HG03575 (cell line): ENCODE results near the gene DUSP2.
"Not testable (repeated sequence)": the region's sequence is repeated elsewhere in the genome, so short reads cannot be mapped to it uniquely, and the experiment has no call there.

Experiments
- ATAC-seq: cut with Tn5 transposase; IDR thresholded peaks from one replicate; pipeline ENCODE4 v1.9.1; 2021; ENCODE audit not compliant: unreplicated experiment, insufficient number of reproducible peaks, low FRiP score; ENCODE audit errors: extremely low read depth

Gene DUSP2

GRCh38 chr2:96150791-96151594, 5.8 kb upstream of the DUSP2 start:
- no peak for ATAC-seq

GRCh38 chr2:96150007-96150640, 4.9 kb upstream of the DUSP2 start:
- no peak for ATAC-seq

GRCh38 chr2:96148410-96149217, 3.4 kb upstream of the DUSP2 start:
- no peak for ATAC-seq

DNA sequence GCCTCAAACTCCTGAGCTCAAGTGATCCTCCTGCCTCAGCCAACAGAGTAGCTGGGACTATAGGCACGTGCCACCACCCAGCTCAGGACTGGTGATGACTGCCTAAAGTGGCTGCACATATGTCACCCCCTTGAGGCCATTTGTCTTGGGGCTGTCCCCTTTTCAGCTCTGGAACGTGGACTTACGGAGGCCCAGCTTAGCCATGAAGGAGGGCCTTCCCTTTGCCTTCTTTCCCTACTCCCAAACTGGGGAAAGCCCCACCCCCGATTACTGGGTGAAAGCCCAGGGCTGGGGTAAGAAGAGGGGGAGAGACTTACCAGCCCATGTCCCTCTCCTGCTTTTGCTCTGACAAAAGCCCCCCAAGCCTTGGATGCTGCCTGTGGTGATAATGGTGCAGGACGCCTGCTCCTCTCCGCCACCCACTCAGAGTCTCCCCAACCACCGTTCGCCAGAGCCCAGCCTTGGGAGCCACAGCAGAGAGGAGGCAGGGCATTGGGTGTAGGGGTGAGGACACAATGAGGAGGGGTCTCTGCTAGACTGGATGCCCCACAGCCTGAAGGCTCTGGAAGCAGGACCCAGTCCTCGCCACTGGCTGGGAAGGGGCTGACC, 2.5 kb upstream of the DUSP2 start:
- no peak for ATAC-seq

- no peak for ATAC-seq
Measured at GRCh38 chr2:96146881-96147592, 1.8 kb upstream of the DUSP2 start.

- no peak for ATAC-seq
Measured at GRCh38 chr2:96146153-96146880, 1.1 kb upstream of the DUSP2 start.

- no peak for ATAC-seq
Measured at GRCh38 chr2:96145848-96146152, 560 bp upstream of the DUSP2 start.

DNA sequence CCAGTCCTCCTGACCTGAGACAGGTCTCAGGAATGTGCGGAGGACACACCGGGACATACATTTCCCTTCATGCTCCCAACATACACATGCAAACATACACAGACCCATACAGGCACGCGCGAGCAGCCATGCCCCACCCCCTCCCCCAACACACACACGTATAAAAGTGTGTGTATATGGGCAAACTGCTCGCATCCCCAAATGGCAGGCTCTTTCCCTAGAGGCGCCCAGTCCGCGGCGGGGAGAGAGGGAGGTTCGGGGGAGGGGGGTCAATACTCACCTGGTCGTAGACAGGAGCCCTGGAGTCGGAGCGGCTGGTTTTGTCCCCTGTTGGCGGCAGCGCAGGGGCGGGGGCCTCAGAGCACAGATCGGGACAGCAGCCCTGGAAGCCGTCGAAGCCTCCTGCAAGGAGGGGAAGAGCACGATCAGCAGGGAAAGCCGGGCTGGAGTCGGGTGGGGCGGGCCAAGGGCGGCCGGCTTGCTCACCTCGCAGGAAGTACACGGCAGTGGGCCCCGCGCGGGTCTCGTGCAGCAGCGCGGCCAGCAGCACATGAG, 682 bp downstream of the DUSP2 start:
- ATAC-seq = no peak

- no peak for ATAC-seq
Measured at GRCh38 chr2:96143848-96144480, 1.3 kb downstream of the DUSP2 start.

- no peak for ATAC-seq
Measured at GRCh38 chr2:96143231-96143847, 1.9 kb downstream of the DUSP2 start.

DNA sequence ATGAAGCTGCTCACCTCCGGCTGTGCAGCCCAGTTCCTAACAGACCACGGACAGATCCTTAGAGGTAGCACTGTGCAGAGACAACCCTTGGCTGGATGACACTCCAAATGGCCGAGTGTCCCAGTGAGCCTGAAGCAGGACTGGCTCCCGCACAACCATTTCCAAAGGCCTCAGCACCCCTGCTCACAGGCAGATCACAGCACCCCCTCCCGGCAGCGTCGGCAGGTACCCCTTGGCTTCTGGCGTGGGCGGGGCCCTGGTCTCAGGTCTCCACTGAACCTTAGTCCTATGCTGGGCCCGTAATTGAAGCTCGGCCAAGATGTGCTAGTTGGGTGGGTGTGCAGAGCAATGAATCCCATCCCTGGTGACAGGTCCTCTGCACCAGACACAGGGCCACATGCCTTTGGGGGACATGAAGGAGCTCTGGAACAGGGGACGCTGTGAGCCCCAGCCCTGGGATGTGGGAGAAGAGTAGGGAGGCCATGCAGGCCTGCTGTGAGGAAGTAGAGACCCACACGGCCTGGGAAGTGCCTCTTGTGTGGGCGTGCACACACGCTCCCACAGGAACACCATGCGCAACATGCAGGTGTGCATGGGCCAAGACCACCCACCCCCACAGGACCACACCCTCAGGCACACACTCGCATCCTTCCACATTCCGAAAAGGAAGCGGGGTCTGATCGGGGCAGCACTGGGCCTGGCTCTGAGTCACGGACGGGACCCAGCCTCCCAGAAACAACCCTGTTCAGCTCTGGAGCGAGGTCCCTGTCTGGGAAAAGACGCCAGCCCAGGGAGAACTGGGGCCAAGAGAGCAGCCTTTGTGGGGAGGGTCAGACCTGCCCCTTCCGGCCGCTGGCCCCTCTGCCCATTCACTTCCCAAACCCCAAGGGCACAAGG, 2.8 kb downstream of the DUSP2 start:
- ATAC-seq = no peak

DNA sequence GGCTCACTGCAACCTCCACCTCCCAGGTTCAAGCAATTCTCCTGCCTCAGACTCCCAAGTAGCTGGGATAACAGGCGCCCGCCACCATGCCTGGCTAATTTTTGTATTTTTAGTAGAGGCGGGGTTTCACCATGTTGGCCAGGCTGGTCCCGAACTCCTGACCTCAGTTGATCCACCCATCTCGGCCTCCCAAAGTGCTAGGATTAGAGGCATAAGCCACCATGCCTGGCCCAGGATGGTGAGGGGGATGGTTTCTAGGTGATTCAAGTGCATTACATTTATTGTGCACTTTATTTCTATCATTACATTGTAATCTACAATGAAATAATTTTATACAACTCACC, 3.6 kb downstream of the DUSP2 start:
- not testable (repeated sequence) for ATAC-seq

DNA sequence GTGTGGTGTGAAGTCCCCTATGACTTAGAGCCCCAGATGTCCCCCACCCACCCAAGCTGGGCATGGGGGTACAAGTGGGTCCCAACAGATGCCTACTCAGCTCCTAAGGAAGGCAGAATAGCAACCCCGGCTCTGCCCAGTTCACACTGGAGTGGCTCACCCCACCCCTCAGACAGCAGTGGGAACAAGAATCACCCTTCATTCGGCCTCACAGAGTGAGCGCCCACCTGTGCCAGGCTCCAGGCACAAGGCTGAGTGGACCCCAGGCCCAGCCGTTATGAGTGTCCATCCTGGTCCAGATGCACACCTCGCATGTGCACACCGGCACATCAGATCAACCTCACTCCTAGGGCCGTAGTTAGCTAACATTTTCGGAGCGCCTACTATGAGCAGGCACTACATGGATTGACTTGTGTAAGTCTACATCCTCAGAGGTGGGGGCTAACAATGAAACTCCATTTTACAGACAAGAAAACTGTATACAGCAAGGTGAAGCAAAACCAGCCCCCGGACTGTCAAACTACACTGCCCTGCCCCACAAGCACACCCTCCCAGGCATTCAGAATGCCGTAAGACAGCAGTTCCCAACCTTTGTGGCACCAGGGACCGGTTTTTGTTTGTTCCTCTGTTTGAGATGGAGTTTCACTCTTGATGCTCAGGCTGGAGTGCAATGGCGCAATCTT, 4.2 kb downstream of the DUSP2 start:
- ATAC-seq = no peak

DNA sequence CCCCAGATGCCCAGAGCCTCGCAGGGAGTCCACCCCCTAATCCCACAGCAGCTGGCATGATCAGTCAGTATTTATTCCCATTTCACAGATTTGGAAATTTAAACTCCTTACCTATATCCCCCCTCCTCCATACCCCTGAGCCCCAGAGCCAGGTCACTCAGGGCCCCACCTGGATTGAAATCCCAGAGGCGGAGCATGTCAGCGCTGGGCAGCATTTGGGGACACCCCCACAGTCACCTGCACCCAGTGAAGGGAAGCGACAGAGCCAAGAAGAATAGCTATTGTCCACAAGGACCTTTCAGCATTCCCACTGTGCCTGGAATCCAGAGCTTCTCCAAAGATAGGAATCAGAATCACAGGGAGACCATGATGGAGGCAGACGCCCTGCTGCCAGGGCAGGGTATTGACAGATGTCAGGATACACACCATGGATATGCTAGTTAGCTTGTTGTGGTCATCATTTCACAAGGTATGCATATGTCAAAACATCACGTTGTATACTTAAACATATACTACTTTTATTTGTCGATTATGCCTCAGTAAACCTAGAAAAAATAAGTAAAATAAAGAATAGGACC, 6.0 kb downstream of the DUSP2 start:
- ATAC-seq = no peak

DNA sequence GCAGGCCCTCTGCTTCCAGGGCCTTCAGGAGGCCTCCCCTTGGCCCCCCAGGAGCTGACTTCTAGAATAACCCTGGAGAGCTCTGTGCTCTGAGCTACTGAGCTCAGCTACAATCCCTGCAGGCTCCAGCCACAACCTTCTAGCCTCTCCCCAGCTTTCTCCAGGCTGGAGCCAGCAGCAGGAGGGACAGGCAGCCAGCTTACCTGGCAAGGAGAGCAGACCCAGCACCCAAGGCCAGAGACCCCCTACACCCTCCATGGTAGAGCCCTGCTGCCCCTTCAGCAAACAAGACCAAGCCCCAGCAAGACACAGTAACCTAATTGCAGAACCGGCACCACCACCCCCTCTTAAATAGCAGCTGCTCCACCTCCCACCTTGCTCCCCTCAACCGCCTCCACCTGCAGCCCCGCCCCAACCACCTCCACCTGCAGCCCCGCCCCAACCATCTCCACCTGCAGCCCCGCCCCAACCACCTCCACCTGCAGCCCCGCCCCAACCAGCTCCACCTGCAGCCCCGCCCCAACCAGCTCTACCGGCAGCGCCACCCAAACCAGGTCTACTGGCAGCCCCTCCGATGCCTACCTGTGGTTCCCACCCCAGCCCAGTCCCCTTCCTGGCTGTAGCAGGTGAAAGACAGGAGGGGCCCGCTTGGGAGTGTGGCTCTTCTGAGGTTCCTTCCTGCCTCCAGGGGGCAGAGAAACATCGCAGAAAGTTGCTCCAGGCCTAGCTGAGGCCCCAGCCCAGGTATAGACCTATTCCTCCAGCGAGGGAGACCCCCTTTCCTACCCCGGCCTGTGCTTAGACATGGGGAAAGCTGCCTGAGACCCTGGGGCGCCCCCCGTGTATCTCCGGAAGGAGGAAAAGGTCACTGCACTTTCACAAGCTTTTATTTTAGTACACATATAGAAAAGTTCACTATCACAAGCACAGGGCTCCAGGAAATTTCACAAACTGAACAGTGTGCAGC, 6.8 kb downstream of the DUSP2 start, which contains the start of gene ASTL:
Gene ASTL, minus strand, starts transcription at position 324 of the 967 bp plus-strand sequence. Its CDS starts 66 bp downstream, at position 258.
- no peak for ATAC-seq
